ENCODE results near the gene HAPLN2.
"Not testable (repeated sequence)": the region's sequence is repeated elsewhere in the genome, so short reads cannot be mapped to it uniquely, and the experiment has no call there.

The HAPLN2 gene

GRCh38 chr1:156592158-156592909 lies 26.9 kb upstream of the HAPLN2 start:
- no peak for DNase-seq

GRCh38 chr1:156592910-156593660 lies 26.1 kb upstream of the HAPLN2 start:
- no peak for DNase-seq

GRCh38 chr1:156593661-156593989 lies 25.6 kb upstream of the HAPLN2 start:
- no peak for DNase-seq

- DNase-seq: no peak
Observed at GRCh38 chr1:156594190-156594589, 25.0 kb upstream of the HAPLN2 start.

- DNase-seq: no peak
Observed at GRCh38 chr1:156595016-156595415, 24.2 kb upstream of the HAPLN2 start.

- DNase-seq: no peak
Observed at GRCh38 chr1:156596426-156596825, 22.8 kb upstream of the HAPLN2 start.

GRCh38 chr1:156598125-156598524 lies 21.1 kb upstream of the HAPLN2 start:
- DNase-seq: no peak

- no peak for DNase-seq
Observed at GRCh38 chr1:156598731-156599432, 20.3 kb upstream of the HAPLN2 start.

- DNase-seq: peak; percentile 15
Observed at GRCh38 chr1:156599811-156600210, 19.4 kb upstream of the HAPLN2 start.

- DNase-seq: no peak
Observed at GRCh38 chr1:156600733-156601121, 18.5 kb upstream of the HAPLN2 start.

GRCh38 chr1:156601122-156601830 lies 17.9 kb upstream of the HAPLN2 start, which contains the start of gene GPATCH4:
Gene GPATCH4, minus strand, starts transcription at chr1:156601479.
- DNase-seq: peak; percentile 68

- no peak for DNase-seq
Observed at GRCh38 chr1:156601892-156602291, 17.3 kb upstream of the HAPLN2 start.

- no peak for DNase-seq
Observed at GRCh38 chr1:156602557-156602993, 16.6 kb upstream of the HAPLN2 start.

- DNase-seq: not testable (repeated sequence)
Observed at GRCh38 chr1:156607344-156607743, 11.9 kb upstream of the HAPLN2 start.

GRCh38 chr1:156608036-156608674 lies 11.1 kb upstream of the HAPLN2 start:
- peak; percentile 55 for DNase-seq

GRCh38 chr1:156608981-156609380 lies 10.2 kb upstream of the HAPLN2 start:
- DNase-seq: peak; percentile 26

GRCh38 chr1:156610072-156610471 lies 9.1 kb upstream of the HAPLN2 start:
- DNase-seq: not testable (repeated sequence)

- no peak for DNase-seq
Observed at GRCh38 chr1:156612666-156613065, 6.5 kb upstream of the HAPLN2 start.

GRCh38 chr1:156615946-156616345 lies 3.3 kb upstream of the HAPLN2 start:
- DNase-seq: no peak

- DNase-seq: no peak
Observed at GRCh38 chr1:156616463-156616862, 2.8 kb upstream of the HAPLN2 start.

- DNase-seq: no peak
Observed at GRCh38 chr1:156619582-156619955, 354 bp downstream of the HAPLN2 start.

GRCh38 chr1:156622581-156623297 lies 3.5 kb downstream of the HAPLN2 start:
- no peak for DNase-seq

All from GDM1 (cell line).